ENCODE results near the gene MCC.
A peak's percentile ranks its signal among the peaks of the same experiment; 100 is the strongest.
"Not testable (repeated sequence)": the region's sequence is repeated elsewhere in the genome, so short reads cannot be mapped to it uniquely, and the experiment has no call there.

MCC gene

DNA sequence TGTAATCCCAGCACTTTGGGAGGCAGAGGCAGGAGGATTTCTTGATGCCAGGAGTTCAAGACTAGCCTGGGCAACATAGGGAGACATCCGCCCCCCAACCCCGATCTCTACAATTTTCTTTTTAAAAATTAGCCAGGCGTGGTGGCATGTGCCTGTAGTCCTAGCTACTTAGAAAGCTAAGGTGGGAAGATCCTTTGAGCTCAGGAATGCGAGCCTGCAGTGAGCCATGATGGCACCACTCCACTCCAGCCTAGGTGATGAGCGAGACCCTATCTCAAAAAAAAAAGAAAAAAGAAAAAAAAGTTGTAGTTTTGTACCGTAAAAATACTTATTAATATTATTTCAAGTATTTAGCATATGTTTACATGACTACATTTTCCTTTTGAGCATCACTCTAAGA lies 82.7 kb downstream of the MCC start:
- no peak for DNase-seq

DNA sequence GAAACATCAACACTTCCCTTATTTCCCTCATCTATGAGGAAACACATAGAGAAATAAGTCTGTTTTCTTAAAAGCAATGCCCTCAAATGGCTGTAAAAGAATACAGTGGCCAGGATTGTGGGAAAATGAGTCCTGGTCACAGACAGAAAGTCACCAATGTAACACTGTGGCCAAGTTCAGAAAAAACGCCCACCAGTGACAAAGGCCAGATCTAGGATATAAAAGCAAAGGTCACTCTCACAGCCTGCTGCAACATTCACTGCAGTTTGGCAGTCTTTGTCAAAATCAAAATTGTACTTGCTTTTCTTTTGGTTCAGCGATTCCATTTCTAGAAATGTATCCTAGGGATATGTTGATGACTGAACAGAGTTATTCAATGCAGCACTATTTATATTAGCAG lies 84.0 kb downstream of the MCC start:
- DNase-seq: no peak

DNA sequence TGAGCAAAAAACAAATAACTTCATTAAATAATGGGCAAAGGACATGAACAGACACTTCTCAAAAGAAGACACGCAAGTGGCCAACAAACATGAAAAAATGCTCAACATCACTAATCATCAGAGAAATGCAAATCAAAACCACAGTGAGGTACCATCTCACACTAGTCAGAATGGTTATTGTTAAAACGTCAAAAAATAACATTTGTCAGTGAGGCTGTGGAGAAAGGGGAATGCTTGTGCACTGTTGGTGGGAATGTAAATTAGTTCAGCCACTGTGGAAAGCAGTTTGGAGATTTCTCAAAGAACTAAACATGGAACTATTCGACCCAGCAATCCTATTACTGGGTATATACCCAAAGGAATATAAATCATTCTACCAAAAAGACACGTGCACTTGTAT lies 90.3 kb downstream of the MCC start:
- not testable (repeated sequence) for DNase-seq

DNA sequence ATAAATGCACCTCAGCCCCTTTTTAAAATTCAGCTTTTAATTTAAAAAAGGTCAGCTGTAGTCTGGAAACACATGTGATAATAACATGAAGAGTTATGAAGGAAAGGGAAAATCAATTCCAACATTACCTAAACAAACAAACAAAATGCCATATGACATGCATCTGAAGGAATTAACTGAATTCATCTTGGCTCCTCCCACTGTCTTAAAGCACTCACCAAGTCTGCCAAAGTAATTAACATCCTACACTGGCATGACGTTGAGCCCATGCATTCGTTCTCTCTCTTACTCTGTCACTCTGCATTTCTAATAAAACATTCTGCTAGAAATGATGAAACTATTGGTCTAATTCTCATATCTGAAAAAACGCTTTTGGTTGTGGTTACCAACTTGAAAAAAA lies 91.2 kb downstream of the MCC start:
- no peak for DNase-seq

DNA sequence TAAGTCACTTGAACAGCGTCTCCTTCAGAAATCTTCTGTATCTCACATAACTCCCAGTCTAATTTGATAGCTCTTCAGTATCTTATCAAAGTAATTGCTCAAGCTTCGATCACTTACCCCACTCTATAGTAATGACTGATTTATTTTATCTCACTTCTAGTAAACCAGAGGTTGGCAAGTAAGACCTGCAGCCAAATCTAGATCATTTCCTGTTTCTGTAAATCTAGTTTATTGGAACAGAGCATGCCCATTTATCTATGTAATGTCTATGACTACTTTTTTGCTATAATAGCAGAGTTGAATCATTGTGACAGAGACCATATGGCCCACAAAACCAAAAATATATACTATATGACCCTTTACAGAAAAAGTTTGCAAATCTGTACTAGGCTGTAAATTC lies 93.6 kb downstream of the MCC start:
- no peak for DNase-seq

DNA sequence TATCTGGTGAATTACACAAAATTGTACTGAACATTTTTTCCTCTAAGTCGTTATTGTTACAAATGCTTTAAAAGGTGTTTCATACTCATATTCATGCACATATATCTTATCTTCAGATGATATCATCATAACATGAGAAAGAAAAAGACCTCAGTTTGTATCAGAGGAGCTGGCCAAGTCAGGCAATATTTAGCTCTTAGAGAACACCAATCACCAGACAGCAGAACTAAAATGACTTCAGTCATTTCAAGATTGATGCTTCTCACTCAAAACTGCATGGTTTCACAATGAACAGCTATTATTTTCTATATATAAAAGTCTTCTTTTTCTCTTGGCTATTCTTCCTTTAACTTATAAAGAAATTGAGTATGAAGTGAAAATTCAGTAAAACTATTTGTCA lies 98.0 kb downstream of the MCC start:
- no peak for DNase-seq

DNA sequence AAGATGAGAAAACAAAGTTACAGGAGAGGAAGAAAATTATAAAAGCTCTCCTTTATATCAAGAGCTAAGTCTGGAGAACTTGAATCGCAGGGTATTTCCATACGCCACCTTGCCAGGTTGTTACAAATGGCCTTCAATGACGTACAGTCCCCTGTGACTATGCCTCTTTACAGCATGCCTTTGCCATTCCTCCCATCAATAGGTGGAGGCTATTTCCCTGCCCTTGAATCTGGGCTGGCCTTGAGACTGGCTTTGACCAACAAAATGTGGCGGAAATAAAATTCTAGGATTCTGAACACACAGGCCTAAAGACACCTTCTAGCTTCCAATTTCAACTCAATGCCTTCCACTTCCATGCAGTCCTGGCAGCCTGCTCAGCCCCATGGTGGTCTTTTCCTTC lies 99.1 kb downstream of the MCC start:
- no peak for DNase-seq

DNA sequence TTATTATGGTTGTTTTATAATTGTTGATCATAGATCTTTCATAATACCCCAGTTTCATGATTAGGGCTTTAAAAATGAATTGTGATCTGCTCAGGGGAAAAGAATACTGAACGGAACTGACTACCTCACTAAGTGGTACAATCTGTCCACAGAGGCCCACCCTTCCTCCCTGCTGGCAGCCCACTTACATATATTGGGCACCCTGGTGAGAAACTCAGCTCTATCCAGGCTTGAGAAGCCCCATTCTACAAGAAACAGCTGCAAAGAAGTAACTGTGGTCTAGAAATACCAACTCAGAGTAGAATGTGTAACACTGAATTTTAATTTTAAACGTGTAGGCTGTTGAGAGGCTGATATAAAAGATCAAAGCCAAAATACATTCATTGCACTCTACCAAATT lies 100.4 kb downstream of the MCC start:
- DNase-seq: no peak

DNA sequence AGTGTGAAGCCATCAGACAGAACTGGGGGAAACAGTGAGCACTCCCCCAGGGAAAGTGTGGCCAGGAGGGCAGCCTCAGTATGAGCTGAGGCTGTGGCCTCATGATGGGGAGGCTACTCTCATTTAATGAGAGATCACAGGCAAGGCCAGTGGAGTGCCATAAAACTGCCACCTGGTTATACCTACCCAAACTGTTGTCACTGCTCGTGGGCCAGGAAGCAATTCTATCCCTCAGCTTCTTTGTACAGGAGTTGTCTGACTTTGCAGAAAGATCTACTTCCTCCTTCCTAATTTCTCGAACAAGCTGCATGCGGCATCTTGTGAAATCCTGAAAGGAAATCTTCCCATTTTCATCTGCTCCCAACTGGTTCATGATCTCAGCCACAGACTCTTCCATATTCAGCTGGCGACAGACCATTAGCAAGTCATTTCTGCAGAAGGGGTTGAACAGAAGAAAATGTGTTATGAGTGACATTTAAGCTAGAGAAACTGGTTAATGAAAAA lies 103.4 kb downstream of the MCC start:
- no peak for DNase-seq

DNA sequence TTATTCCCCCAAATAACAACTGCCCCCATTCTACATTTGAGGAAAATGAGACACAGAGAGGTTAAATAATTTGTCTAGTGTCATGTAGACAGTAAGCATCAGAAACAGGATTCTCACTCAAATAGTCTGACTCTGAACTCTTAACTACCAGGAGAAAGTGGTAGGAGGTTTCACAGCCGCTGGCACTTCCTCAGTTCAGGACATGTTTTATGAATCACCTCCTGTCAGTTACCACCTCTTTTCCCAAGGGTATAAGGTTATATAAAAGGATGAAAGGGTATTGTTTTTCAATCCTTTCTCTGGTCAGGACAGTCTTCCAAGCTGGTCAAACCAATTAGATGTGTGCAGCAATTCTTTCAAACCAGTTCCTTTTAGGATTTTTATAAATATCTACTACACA lies 105.5 kb downstream of the MCC start:
- no peak for DNase-seq

DNA sequence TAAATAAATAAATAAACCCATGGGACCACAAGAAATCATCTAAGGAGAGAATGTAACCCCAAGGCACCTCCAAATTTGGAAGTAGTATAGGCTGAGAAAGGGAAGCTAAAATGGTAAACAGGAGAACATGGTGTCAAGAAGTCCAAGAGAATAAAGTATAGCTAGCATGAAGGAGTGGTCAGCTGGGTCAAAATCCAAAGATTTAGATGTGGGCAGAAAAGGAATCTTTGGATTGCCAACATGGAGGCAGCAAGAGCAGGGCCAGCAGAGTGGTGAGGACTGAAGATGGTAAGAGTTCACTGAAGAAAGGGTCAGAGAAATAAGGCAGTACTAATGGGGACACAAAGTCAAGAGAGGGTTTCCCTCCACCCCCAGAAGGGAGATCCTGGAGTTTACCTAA lies 106.5 kb downstream of the MCC start:
- DNase-seq: no peak

DNA sequence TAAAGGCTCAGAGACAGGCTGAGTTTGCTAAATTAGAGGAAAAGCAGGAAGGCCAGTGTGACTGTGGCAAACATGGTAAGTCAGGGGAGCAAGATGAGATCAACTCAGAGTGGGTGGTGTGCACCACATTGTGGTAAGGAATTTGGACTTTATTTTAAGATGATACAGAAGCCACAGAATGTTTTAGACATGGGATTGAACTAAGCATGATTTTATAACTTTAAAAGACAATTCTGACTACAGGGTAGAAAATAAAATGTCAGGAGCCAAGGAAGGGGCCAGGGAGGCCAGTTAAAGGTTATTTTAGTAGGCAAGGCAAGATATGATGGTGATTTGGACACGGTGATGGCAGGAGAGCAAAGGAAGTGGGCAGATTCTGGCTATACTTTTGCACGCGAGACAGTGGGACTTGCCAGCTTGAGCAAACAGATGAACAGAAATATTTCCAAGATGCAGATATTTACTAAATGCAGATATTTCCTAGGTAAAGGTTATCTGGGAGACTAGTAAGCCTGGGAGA lies 107.4 kb downstream of the MCC start:
- DNase-seq: no peak

DNA sequence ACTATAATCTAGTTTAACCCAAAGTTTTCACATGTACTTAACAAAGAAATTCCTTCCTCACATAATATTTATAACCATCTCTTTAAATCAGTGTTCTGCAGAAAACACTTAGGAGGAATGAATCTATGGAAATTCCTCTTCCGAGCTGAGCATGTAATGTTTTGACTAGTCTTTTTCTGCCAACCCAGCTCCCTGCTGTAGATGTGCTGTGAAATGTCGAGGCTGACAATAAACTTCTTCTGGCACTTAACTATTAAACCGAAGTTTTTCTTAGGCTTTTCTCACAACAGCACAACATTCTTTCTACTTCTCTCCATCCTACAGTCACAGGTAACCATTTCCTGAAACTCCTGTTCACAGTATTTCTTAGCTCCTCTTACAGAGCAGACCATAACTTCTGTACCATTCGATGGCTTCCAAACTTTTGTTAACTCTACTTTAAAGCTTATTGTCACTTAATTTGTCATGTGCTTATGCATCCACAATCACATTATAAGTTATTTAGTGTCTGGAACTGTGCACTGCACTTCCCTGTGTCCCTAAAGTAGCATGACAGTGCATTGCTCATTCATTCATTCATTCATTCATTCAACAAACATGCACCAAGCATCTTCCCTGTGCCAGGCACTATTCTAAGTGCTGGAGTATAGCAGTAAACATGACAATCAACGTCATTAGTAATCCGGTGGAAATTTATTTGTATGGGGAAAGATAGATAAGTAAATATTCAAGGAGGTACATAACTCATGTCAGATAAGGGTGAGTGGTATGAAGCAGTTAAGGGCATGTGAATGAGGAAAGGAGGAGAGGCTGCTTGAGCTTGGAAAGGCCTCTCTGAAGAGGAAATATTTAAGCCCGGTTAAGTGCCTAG lies 108.1 kb downstream of the MCC start:
- DNase-seq: no peak

DNA sequence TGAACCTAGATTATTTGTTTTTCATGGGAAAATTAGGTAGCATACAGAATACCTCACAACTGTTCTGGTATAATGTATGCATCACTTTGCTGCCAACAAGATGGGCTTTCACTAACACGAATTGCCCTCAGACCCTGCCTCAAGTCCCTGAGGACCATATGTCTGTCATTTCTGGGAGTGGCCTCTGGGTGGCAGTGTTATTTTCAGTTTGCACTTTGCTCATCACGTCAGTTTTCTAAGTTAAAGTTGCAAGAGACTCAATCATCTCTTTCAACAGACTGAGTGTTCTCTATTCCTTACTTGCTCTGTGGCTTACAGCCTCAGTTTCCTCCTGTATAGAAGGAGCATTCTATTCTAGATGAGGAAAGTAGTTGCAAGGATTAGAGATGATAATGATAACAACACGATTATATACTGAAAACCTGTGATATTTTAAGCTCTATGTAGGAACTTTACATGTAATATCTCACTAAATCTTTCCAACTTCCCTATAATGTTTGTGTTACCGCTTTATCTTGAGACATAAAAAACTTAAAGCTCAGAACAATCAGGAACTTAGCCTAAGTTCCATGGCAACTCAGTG lies 109.2 kb downstream of the MCC start:
- DNase-seq: peak; percentile 46

DNA sequence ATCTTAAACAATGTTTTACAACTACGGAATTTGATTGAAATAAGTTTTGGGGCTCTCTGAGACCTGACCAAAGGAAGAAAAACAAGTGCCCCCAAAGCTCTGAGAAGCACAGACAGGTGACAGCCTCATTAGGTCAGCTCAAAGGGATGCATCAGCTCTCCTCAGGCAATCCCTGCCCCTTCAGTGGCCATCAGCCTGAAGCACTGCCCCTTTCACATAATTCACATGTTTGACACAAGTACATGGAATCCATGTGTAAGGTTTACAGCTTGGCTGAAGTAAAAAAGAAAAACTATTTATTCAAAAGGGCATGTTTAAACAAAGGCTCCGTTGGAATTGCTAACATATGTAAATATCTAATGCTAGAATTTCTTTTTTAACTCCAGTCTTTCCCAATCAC lies 109.7 kb downstream of the MCC start:
- DNase-seq: no peak

DNA sequence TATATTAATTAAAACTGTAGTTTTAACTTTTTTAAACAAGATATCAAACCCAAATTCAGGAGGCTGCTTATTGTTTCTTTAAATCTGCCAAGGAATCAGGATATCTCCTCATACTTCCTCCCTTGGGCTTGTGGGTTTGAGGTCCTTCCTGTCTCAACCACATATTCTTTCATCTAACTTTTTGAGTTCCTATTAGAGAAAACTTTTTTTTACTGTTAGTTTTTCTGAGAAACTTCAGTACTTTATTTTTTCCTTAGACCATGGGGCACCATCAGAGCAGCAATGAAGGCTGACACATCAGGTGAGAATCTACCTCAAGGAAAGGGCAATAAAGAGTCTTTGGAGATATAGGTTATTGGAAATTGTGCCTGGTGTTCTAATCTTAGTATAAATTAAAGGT lies 110.2 kb downstream of the MCC start:
- DNase-seq: no peak

DNA sequence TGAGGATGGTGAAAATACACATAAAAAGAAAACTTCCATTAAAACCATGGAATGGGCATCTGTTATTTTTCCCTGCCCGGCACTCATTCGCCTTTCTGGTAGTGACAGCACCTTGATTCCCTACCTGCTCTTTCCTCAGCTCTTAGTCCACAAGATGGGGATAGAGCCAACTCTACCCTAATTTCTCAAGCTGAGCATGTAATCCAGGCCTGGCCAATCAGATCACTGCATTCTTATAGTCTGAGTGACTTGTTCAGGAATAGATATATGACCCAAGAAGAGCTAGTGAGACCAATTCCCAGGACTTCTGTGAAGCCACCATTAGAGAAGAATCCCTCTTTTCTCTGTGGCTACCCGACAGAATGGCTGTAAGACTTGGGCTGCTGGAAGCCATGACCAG lies 111.6 kb downstream of the MCC start:
- DNase-seq: no peak

DNA sequence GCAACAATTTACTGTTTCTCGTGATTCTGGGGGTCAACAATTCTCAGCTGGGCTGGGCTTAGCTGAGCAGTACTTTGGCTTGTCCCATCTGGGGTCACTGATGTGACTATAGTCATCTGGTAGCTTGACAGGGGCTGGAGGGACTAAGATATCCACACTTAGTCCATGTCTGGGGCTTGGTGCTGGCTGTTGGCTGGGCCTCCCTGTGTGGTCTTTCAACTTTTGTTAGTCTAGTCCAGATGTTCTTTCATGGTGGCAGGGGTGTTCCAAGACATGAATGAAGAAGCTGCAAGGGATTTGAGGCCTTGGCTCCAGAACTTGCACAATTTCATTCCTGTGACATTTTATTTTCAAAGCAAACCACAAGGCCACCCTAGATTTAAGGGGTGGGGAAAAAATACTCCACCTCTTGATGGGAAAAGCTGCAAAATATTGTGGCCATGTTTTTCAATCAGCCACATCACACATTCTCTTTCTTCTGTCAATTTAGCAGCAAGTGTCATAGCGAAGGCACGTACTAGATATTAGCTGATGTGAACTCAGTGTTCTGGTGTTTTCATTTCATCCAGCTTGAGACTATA lies 112.7 kb downstream of the MCC start:
- DNase-seq: no peak

DNA sequence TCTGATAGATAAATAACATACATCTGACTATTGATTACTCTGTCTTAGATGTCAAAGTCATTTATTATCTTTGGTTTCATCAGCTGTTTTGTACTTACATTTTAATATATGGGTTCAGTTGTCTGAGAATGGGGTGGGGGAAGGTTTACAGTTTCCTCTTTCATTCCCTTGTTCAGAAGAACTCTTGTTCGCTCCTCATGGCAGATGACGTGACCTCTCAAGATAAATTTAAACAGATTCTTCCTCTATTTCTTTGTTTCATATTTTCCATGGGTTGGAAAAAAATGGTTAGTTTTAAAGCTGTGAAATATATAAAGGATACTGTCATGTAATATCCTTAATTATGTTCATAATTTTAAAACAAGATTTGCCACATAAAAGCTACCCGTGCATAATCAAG lies 114.8 kb downstream of the MCC start:
- DNase-seq: no peak

DNA sequence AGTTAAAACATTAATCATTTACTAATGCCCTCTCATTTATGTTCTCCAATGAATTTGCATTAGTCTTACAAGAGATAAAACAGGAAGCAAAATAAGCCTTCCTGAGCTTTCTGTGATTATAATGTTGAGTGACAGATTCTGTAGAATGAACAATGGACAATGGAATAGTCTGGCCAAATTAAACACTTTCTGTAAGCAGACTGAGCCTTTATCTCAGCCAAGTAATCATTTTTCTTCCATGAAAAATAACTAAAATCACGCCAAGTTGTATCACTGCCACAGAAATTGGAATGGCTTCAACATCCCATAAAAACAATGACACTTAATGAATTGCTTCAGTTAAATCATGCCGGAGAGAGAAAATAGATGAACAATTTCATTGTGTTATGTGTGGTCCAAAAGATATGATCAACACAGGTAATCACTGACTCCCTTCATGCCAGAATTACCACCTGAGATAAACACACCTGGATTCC lies 116.5 kb downstream of the MCC start:
- no peak for DNase-seq

DNA sequence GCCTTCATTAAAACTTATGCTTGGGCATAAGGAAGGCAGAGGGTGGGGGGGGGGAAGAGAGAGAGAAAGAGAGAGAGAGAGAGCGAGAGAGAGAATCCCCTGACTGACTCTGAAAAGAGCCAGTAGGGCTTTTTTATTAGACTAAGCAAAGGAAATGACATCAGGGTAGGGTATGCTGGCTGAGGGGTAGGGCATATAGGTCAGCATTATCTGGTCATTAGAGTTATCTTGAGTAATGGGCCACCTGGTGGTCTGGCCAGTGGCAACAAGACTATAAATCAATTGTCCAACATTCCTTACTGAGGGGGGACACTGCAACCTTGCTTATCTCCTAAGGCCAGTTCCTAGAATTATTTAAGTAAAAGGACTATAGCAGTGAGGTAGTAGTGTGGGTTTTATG lies 120.7 kb downstream of the MCC start:
- no peak for DNase-seq

DNA sequence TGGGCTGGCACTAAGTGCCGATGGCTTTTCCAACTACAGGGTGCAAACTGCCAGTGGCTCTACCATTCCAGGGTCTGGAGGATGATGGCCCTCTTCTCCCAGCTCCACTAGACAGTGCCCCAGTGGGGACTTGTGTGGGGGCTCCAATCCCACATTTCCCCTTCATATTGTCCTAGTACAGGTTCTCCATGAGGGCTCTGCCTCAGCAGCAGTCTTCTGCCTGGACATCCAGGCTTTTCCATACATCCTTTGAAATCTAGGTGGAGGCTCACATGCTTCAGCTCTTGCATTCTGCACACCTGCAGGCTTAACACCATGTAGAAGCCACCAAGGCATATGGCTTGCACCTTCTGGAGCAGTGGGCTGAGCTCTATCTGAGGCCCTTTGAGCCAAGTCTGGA lies 123.8 kb downstream of the MCC start:
- DNase-seq: no peak

DNA sequence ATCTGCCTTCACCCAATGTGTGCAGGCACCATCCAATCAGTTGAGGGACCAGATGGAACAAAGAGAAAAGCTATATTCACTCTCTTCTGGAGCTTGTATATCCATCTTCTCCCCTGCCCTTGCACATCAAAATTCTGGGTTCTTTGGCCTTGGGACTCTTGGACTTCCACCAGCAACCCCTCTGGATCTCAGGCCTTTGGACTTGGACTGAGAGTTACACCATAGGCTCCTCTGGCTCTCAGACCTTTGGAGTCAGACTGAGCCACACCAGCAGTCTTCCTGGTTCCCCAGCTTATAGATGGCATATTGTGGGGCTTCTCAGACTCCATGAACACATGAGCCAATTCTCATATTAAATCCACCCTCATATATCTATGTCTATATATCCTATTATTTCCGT lies 126.6 kb downstream of the MCC start:
- DNase-seq: no peak

DNA sequence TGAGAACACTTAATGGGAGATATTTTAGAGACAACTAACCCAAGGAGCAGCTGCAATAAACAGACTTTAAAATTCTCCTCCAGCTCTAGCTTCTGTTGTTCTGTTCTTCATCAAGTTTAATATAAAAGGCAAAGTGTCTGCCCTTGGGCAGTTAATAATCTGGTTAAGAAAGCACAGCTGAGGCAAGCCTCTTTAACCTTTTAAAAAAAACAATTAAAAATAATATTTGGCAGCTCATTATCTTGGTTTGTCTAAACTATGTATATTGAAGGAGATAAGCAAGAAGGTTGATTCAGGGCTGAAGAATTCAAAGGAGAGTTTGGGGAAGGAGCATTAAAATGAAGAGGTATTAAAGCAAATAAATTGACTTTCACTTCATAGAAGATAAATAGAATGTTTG lies 128.8 kb downstream of the MCC start:
- DNase-seq: no peak
